K562 (cell line): ENCODE results near the gene DNAJC8. TPM values are rescaled to one million over a fixed set of nuclear protein-coding genes. Genes with fewer than 3 reads are reported as not detected.

ENCODE experiments used
- ATAC-seq: fragments of 200-7000 bp; cut with Tn5 transposase; 3 replicates; pipeline ENCODE4 v1.9.1; 2020; ENCODE audit warnings: moderate library complexity
- BruUV-seq: library from RNA; stranded (reverse); fragments of 400-500 nt; replicated peaks from 2 replicates; lab custom pipeline; 2021; lab: Mats Ljungman, UMichigan
- CTCF ChIA-PET: fragments of 300-600 bp; formaldehyde crosslinking; extraction: SDS; loops from one replicate; lab custom pipeline; 2021; ENCODE audit warnings: low intra/inter-chr PET ratio; lab: Yijun Ruan, JAX
- POLR2A ChIA-PET: fragments of 300-600, 350-650 bp; sonication (Branson Sonifier 250); formaldehyde crosslinking; extraction: SDS; loops from one replicate; lab custom pipeline; 2021; ENCODE audit warnings: antibody characterized with exemption, inconsistent platforms; lab: Yijun Ruan, JAX
- DNase-seq, 4 experiments: peaks; one replicate each; pipeline versions ENCODE4 v3.0.0 to v3.0.0-alpha.2; 2011 to 2018; ENCODE audit warnings: low spot score in 3 of 4, mixed read lengths in 3 of 4; ENCODE audit errors: extremely low read depth in 1 of 4
- FAIRE-seq: peaks from 2 replicates; lab custom pipeline; 2011; peaks lifted over from hg19 to GRCh38; lab: Jason Lieb, UNC
- H2AFZ ChIP-seq: 2 replicates; pipeline ENCODE4 v1.6.0; 2011; ENCODE audit warnings: low read depth, low read length, control low read depth, inconsistent platforms
- H3K27ac ChIP-seq: fragments of 200-600 bp; 3 replicates; pipeline ENCODE4 v1.8.0; 2011; ENCODE audit warnings: low read depth, mild to moderate bottlenecking, control low read depth, inconsistent platforms, low read length, moderate library complexity, mixed read lengths; ENCODE audit errors: extremely low read depth
- H3K27me3 ChIP-seq, 2 experiments: fragments of 300-600 bp in 1 of 2; 2 replicates in 1 of 2; 3 replicates in 1 of 2; pipeline versions ENCODE4 v1.6.0 to v1.8.0; 2011; ENCODE audit warnings: inconsistent platforms in 2 of 2, low read length in 2 of 2, mild to moderate bottlenecking in 1 of 2, mixed read lengths in 1 of 2, moderate library complexity in 1 of 2; ENCODE audit not compliant: control insufficient read depth in 2 of 2, insufficient read depth in 2 of 2
- H3K36me3 ChIP-seq: fragments of 300-600 bp; 3 replicates; pipeline ENCODE4 v1.8.0; 2011; ENCODE audit warnings: mild to moderate bottlenecking, low read length, inconsistent platforms; ENCODE audit not compliant: control insufficient read depth, insufficient read depth
- H3K4me1 ChIP-seq, 2 experiments: fragments of 200-600 bp in 1 of 2; replicated peaks in 1 of 2; 2 replicates in 1 of 2; 3 replicates in 1 of 2; pipeline versions ENCODE4 v1.5.1 to v1.8.0; 2011; ENCODE audit warnings: inconsistent platforms in 2 of 2, low read length in 2 of 2, mild to moderate bottlenecking in 1 of 2, mixed read lengths in 1 of 2, moderate library complexity in 1 of 2; ENCODE audit not compliant: control insufficient read depth in 2 of 2, insufficient read depth in 2 of 2
- H3K4me2 ChIP-seq: 2 replicates; pipeline ENCODE4 v1.6.1; 2011; ENCODE audit warnings: low read length, control low read depth, inconsistent platforms, mixed read lengths; ENCODE audit not compliant: insufficient read depth
- H3K4me3 ChIP-seq: fragments of 200-600 bp; sonication (generic), shearing (Covaris generic); 2 replicates; pipeline ENCODE4 v1.5.1; 2016; ENCODE audit warnings: control low read depth, inconsistent platforms
- H3K79me2 ChIP-seq: fragments of 200-600 bp; 3 replicates; pipeline ENCODE4 v1.8.0; 2011; ENCODE audit warnings: low read length, inconsistent platforms; ENCODE audit not compliant: control insufficient read depth, insufficient read depth
- H3K9ac ChIP-seq, 2 experiments: 2 replicates each; pipeline versions ENCODE4 v1.6.0 to v1.6.1; 2011; ENCODE audit warnings: low read depth in 2 of 2, low read length in 2 of 2, control low read depth in 1 of 2, inconsistent platforms in 1 of 2, mild to moderate bottlenecking in 1 of 2, mixed read lengths in 1 of 2; ENCODE audit not compliant: insufficient read depth in 1 of 2
- H3K9me1 ChIP-seq: one replicate; pipeline ENCODE4 v1.6.0; 2011; ENCODE audit warnings: inconsistent platforms, mild to moderate bottlenecking, low read length, moderate library complexity; ENCODE audit not compliant: control insufficient read depth, insufficient read depth
- H3K9me3 ChIP-seq: replicated peaks from 2 replicates; pipeline ENCODE4 v1.5.1; 2011; ENCODE audit warnings: low read depth, low read length, inconsistent platforms; ENCODE audit not compliant: control insufficient read depth, insufficient read depth
- H4K20me1 ChIP-seq: replicated peaks from 2 replicates; pipeline ENCODE4 v1.6.1; 2011; ENCODE audit warnings: low read length, inconsistent platforms, mixed read lengths; ENCODE audit not compliant: control insufficient read depth, insufficient read depth
- ATF4 ChIP-seq: fragments of 450-650 bp; formaldehyde crosslinking; IDR thresholded peaks from 2 replicates; pipeline ENCODE4 v1.4.0; 2022; ENCODE audit warnings: mild to moderate bottlenecking, moderate library complexity
- BMI1 ChIP-seq: fragments of 150-350 bp; IDR thresholded peaks from 2 replicates; pipeline ENCODE4 v1.6.1; 2014; ENCODE audit warnings: low read length
- HOXB6 ChIP-seq: fragments of 250-450 bp; sonication (Bioruptor Pico); IDR thresholded peaks from 2 replicates; pipeline ENCODE4 v1.5.1; 2022; ENCODE audit warnings: mild to moderate bottlenecking, borderline replicate concordance
- PATZ1 ChIP-seq: fragments of 250-450 bp; sonication (Bioruptor Pico); IDR thresholded peaks from 2 replicates; pipeline ENCODE4 v1.5.0; 2020; ENCODE audit warnings: mild to moderate bottlenecking, borderline replicate concordance
- PBX2 ChIP-seq, 2 experiments: IDR thresholded peaks in 1 of 2; conservative IDR thresholded peaks in 1 of 2; 2 replicates each; pipeline ENCODE4 v1.6.1; 2016; ENCODE audit warnings: low read depth in 2 of 2, mild to moderate bottlenecking in 1 of 2, missing compliant biosample characterization in 1 of 2, missing genetic modification characterization in 1 of 2, moderate library complexity in 1 of 2
- ZNF431 ChIP-seq: sonication (generic); formaldehyde crosslinking; IDR thresholded peaks from 2 replicates; pipeline ENCODE4 v1.8.0; 2022; ENCODE audit warnings: mild to moderate bottlenecking, missing genetic modification reagents
- WGBS: fragments of 100-300 bp; shearing (Covaris generic); methylation state at CpG from one replicate; pipeline ENCODE4 v1.1.6; 2016; ENCODE audit warnings: low coverage, mixed read lengths; ENCODE audit not compliant: insufficient coverage; ENCODE audit errors: missing lambda C conversion rate; 5-methylcytosine and 5-hydroxymethylcytosine counted together
- in situ Hi-C: fragments of 300-500 bp; cut with MboI; formaldehyde crosslinking; loops from 4 replicates; pipeline ENCODE4 v1.15.0; 2018; ENCODE audit warnings: inconsistent platforms, mixed read lengths
- intact Hi-C: fragments of 100-400 bp; cut with micrococcal nuclease; formaldehyde crosslinking; loops from 2 replicates; pipeline ENCODE4 v1.14.2; 2022
- polyA plus RNA-seq, 8 experiments: library from polyadenylated mRNA; depleted of rRNA in 4 of 8; stranded (reverse) in 5 of 8; unstranded in 3 of 8; fragments of >200 nt; fragmentation: Nextera tagmentation in 2 of 8; fragmentation: Illumina TruSeq in 1 of 8; extraction: Ambion mirVana in 2 of 8; extraction: Trizol in 1 of 8; gene quantifications; 2 replicates each; pipeline versions ENCODE4 v1.2.1 to v1.2.3, GENCODE V29; 2011 to 2014; ENCODE audit warnings: inconsistent platforms in 1 of 8, missing spikeins in 1 of 8
- total RNA-seq, 7 experiments: library from RNA; depleted of rRNA in 6 of 7; stranded (reverse); fragments of >200 nt in 6 of 7; fragmentation: Illumina TruSeq in 2 of 7; extraction: Trizol in 2 of 7; gene quantifications; 2 replicates each; pipeline versions ENCODE4 v1.2.1 to v1.2.3, GENCODE V29; 2011 to 2021; ENCODE audit warnings: low replicate concordance in 1 of 7

DNAJC8 gene
- total and polyA plus RNA-seq, 9 of the 15 experiments (the other 6 are each of a cell fraction or from before 2014, with no cell fraction given), result 143 to 508 (median 209) TPM

- BruUV-seq, result no TSS peak
- no peaks in the 10 kb centered on the region for H3K27me3 ChIP-seq
- no peak for ATAC-seq
Observed at GRCh38 chr1:28240024-28240423, 7.2 kb upstream of the DNAJC8 start.

More at GRCh38 chr1:28240024-28240423, 7.2 kb upstream of the DNAJC8 start:
- intact Hi-C loops (no loop called here), in situ Hi-C loops (no loop called here)
- 0 out of 2 replicates have a peak, but pooled peaks cover 6% of the 10 kb centered on the region for H4K20me1 ChIP-seq
- H3K4me2 ChIP-seq, result no peak overlapping the region
- H3K4me1 ChIP-seq, result peaks cover 5 to 28% of the 10 kb centered on the region in 2 experiments
- FAIRE-seq, result no peak
- no peak overlapping the region for H3K9ac ChIP-seq
- H3K9me1 ChIP-seq, result no peaks in the 10 kb centered on the region
- TF ChIP-seq ZNF431 (CRISPR knock-in tag), result no peak
- TF ChIP-seq PATZ1 (CRISPR knock-in tag), result no peak
- no peak for TF ChIP-seq ATF4 (CRISPR knock-in tag)
- TF ChIP-seq PBX2 (CRISPR knock-in tag; IDR thresholded peaks at IDR 0.05; ENCODE audit: low read depth), result no peak
- TF ChIP-seq PBX2 (tag; conservative IDR thresholded peaks at IDR 0.05; ENCODE audit: low read depth), result no peak
- no peak for TF ChIP-seq HOXB6 (CRISPR knock-in tag)
- TF ChIP-seq BMI1, result no peak
- H3K79me2 ChIP-seq, result peaks cover 31% of the 10 kb centered on the region
- no peak overlapping the region for H2AFZ ChIP-seq
- CTCF ChIA-PET, result no interaction called here
- H3K9me3 ChIP-seq, result no peaks in the 10 kb centered on the region
- POLR2A ChIA-PET, result no interaction called here
- no peak for DNase-seq
- H3K27ac ChIP-seq, result no peak overlapping the region
- H3K4me3 ChIP-seq, result no peak overlapping the region
- peaks cover 20% of the 10 kb centered on the region for H3K36me3 ChIP-seq
- WGBS, result 97% methylated on average over 4 of the region's 4 CpGs
